Fibroblast of pulmonary artery (primary cell): ENCODE measurements around the gene ATP10D.

Source experiments
- DNase-seq: peaks from one replicate; pipeline ENCODE4 v3.0.0-alpha.2; 2010; ENCODE audit warnings: low read depth
- H3K4me3 ChIP-seq: replicated peaks from 2 replicates; pipeline ENCODE4 v1.5.1; 2011; ENCODE audit warnings: low read depth, mild to moderate bottlenecking, control low read depth, low read length, moderate library complexity
- CTCF ChIP-seq: IDR thresholded peaks from 2 replicates; pipeline ENCODE4 v1.5.1; 2011; ENCODE audit warnings: mild to moderate bottlenecking, control low read depth, low read length, inconsistent platforms; ENCODE audit errors: missing control alignments

The ATP10D gene

GRCh38 chr4:47557255-47557654, 72.2 kb downstream of the ATP10D start:
- H3K4me3 ChIP-seq, result no peak overlapping the region
- TF ChIP-seq CTCF, result no peak
- no peak for DNase-seq

GRCh38 chr4:47560682-47561081, 75.6 kb downstream of the ATP10D start:
- no peak for TF ChIP-seq CTCF
- no peak overlapping the region for H3K4me3 ChIP-seq
- DNase-seq, result no peak

GRCh38 chr4:47561331-47561730, 76.3 kb downstream of the ATP10D start:
- no peak overlapping the region for H3K4me3 ChIP-seq
- no peak for DNase-seq
- no peak for TF ChIP-seq CTCF

- no peak for TF ChIP-seq CTCF
- no peak for DNase-seq
- no peak overlapping the region for H3K4me3 ChIP-seq
Observed at GRCh38 chr4:47562297-47562696, 77.2 kb downstream of the ATP10D start.

GRCh38 chr4:47566566-47566965, 81.5 kb downstream of the ATP10D start:
- no peak for DNase-seq
- H3K4me3 ChIP-seq, result no peak overlapping the region
- no peak for TF ChIP-seq CTCF

GRCh38 chr4:47566969-47567368, 81.9 kb downstream of the ATP10D start:
- DNase-seq, result no peak
- no peak for TF ChIP-seq CTCF

GRCh38 chr4:47567511-47567910, 82.4 kb downstream of the ATP10D start:
- no peak overlapping the region for H3K4me3 ChIP-seq
- no peak for DNase-seq
- no peak for TF ChIP-seq CTCF

More at GRCh38 chr4:47566969-47567368, 81.9 kb downstream of the ATP10D start:
- no peak overlapping the region for H3K4me3 ChIP-seq
